OCI-LY3 (cell line): ENCODE measurements around the gene TSC22D3.

ENCODE experiments used
- H2AFZ ChIP-seq: fragments of 200-600, 300-600 bp; shearing (Covaris generic); 2 replicates; pipeline ENCODE4 v1.6.0; 2014; ENCODE audit warnings: antibody characterized with exemption, low read depth, low read length
- H3K27ac ChIP-seq: fragments of 200-600, 300-600 bp; sonication (generic); 2 replicates; pipeline ENCODE4 v1.5.1; 2014; ENCODE audit warnings: mild to moderate bottlenecking, low read length, moderate library complexity, mixed read lengths
- H3K27me3 ChIP-seq: fragments of 200-600, 300-600 bp; sonication (generic); 2 replicates; pipeline ENCODE4 v1.6.1; 2014; ENCODE audit warnings: low read depth, low read length, mixed read lengths
- H3K36me3 ChIP-seq: fragments of 200-600, 300-600 bp; sonication (generic); replicated peaks from 2 replicates; pipeline ENCODE3; 2014; ENCODE audit warnings: low read depth, low read length, mixed read lengths
- H3K4me1 ChIP-seq: fragments of 300-600, 200-600 bp; sonication (generic); 2 replicates; pipeline ENCODE4 v1.6.1; 2014; ENCODE audit warnings: low read length, mixed read lengths
- H3K4me2 ChIP-seq: fragments of 200-600, 300-600 bp; sonication (generic); 2 replicates; pipeline ENCODE4 v1.6.1; 2014; ENCODE audit warnings: low read length, mixed read lengths
- H3K4me3 ChIP-seq: fragments of 300-600, 200-600 bp; sonication (generic); 2 replicates; pipeline ENCODE4 v1.5.1; 2014; ENCODE audit warnings: antibody characterized with exemption, mild to moderate bottlenecking, low read length, moderate library complexity
- H3K79me2 ChIP-seq: fragments of 300-600, 200-600 bp; shearing (Covaris generic); 2 replicates; pipeline ENCODE4 v1.6.1; 2014; ENCODE audit warnings: mild to moderate bottlenecking, low read length, mixed read lengths
- H3K9ac ChIP-seq: fragments of 300-600, 200-600 bp; shearing (Covaris generic); 2 replicates; pipeline ENCODE4 v1.6.0; 2014; ENCODE audit warnings: mild to moderate bottlenecking, low read length, moderate library complexity
- H3K9me3 ChIP-seq: fragments of 200-600, 300-600 bp; shearing (Covaris generic); 2 replicates; pipeline ENCODE4 v1.6.1; 2014; ENCODE audit warnings: low read length, mixed read lengths; ENCODE audit not compliant: insufficient read depth
- H4K20me1 ChIP-seq: fragments of 200-600, 300-600 bp; sonication (generic); 2 replicates; pipeline ENCODE4 v1.6.1; 2016; ENCODE audit warnings: low read length, mixed read lengths; ENCODE audit not compliant: insufficient read depth
- CTCF ChIP-seq: fragments of 200-600, 300-600 bp; sonication (generic); IDR thresholded peaks from 2 replicates; pipeline ENCODE4 v1.5.1; 2014; ENCODE audit warnings: antibody characterized with exemption, low read length, low read depth
- EZH2phosphoT487 ChIP-seq: fragments of 200-600 bp; shearing (Covaris generic); IDR thresholded peaks from 2 replicates; pipeline ENCODE4 v1.6.1; 2018; ENCODE audit warnings: antibody characterized with exemption, mixed run types, low read depth

Gene TSC22D3

GRCh38 chrX:107805179-107805578, 29.6 kb upstream of the TSC22D3 start:
- no peak overlapping the region for H3K4me3 ChIP-seq
- H2AFZ ChIP-seq: no peak overlapping the region
- no peaks in the 10 kb centered on the region for H3K36me3 ChIP-seq
- no peak overlapping the region for H3K4me2 ChIP-seq
- no peaks in the 10 kb centered on the region for H3K27me3 ChIP-seq
- no peaks in the 10 kb centered on the region for H3K9me3 ChIP-seq
- H4K20me1 ChIP-seq: no peaks in the 10 kb centered on the region
- no peak overlapping the region for H3K27ac ChIP-seq
- no peaks in the 10 kb centered on the region for H3K4me1 ChIP-seq
- H3K79me2 ChIP-seq: no peaks in the 10 kb centered on the region
- no peak overlapping the region for H3K9ac ChIP-seq
- TF ChIP-seq CTCF (no peak), EZH2phosphoT487 (no peak)

DNA sequence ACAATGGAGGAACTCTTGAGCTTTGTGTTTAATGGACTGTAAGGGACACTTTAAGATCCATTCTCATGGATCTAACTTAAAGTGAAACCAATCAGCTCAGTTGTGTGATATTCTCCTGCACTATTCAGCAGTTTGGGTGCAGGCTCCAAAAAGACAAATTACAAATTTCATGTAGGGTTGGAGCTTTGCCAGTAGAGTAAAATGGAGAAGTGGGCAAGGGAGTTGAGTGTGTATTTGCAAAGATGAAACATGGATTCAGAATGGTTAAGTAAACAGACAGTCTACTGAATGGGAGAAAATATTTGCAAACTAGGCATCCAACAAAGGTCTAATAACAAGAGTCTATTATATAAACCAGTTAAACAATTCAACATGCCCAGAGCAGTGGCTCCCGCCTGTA, 28.8 kb upstream of the TSC22D3 start:
- Histone ChIP-seq H3K4me2 (no peak overlapping the region), H4K20me1 (no peaks in the 10 kb centered on the region), H3K4me1 (no peaks in the 10 kb centered on the region), H3K36me3 (no peaks in the 10 kb centered on the region), H3K27me3 (no peaks in the 10 kb centered on the region), H2AFZ (no peak overlapping the region), H3K9ac (no peak overlapping the region), H3K79me2 (no peaks in the 10 kb centered on the region), H3K9me3 (no peaks in the 10 kb centered on the region), H3K27ac (no peak overlapping the region), H3K4me3 (no peak overlapping the region)
- TF ChIP-seq CTCF (no peak), EZH2phosphoT487 (no peak)

DNA sequence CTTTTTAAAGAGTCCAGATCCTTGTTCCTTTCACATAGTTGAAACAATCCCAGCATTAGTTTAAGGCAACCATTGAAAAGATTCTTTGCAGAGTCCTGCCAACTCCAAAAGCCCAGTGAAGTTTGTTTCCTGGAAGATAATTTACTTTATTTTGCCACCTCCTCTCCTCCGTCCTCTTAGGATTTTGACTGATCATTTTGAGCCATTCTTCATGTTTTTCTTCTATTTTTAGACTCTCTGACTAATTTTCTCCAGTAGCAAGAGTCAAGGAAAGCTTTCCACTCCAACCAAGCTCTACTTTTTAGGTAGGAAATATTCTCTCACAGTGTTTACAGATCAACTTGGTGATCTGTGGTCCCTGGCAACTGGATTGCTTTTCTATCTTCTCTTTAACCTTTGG, 12.2 kb upstream of the TSC22D3 start:
- H4K20me1 ChIP-seq: no peaks in the 10 kb centered on the region
- no peaks in the 10 kb centered on the region for H3K36me3 ChIP-seq
- H2AFZ ChIP-seq: no peak overlapping the region
- no peaks in the 10 kb centered on the region for H3K9me3 ChIP-seq
- H3K79me2 ChIP-seq: no peaks in the 10 kb centered on the region
- no peak overlapping the region for H3K4me2 ChIP-seq
- TF ChIP-seq EZH2phosphoT487: no peak
- TF ChIP-seq CTCF: no peak
- no peak overlapping the region for H3K9ac ChIP-seq
- H3K27me3 ChIP-seq: no peaks in the 10 kb centered on the region
- no peak overlapping the region for H3K27ac ChIP-seq
- H3K4me1 ChIP-seq: no peaks in the 10 kb centered on the region
- H3K4me3 ChIP-seq: no peak overlapping the region

- peaks cover 4% of the 10 kb centered on the region for H3K4me1 ChIP-seq
- no peak overlapping the region for H2AFZ ChIP-seq
- no peak overlapping the region for H3K4me2 ChIP-seq
- H3K27me3 ChIP-seq: no peaks in the 10 kb centered on the region
- TF ChIP-seq EZH2phosphoT487: no peak
- no peak for TF ChIP-seq CTCF
- no peaks in the 10 kb centered on the region for H3K9me3 ChIP-seq
- H3K27ac ChIP-seq: no peak overlapping the region
- H3K79me2 ChIP-seq: no peaks in the 10 kb centered on the region
- no peaks in the 10 kb centered on the region for H4K20me1 ChIP-seq
- no peaks in the 10 kb centered on the region for H3K36me3 ChIP-seq
- no peak overlapping the region for H3K4me3 ChIP-seq
- H3K9ac ChIP-seq: no peak overlapping the region
Measured at GRCh38 chrX:107780525-107780924, 4.9 kb upstream of the TSC22D3 start.
